Left lung (tissue), 10 donors: ENCODE results near the gene ABI1. TPM values are rescaled to one million over a fixed set of nuclear protein-coding genes. Genes with fewer than 3 reads are reported as not detected.
A peak's percentile ranks its signal among the peaks of the same experiment; 100 is the strongest.

ENCODE experiments used
- ATAC-seq: fragments of 200-7000 bp; cut with Tn5 transposase; one replicate; pipeline ENCODE4 v1.9.1; 2020; ENCODE audit warnings: moderate library complexity
- DNase-seq, 4 donors: peaks; one replicate each; pipeline ENCODE4 v3.0.0-alpha.2; 2013 to 2020
- H3K27ac ChIP-seq, 2 donors: fragments of 200-600 bp; sonication (generic) in 1 of 2; one replicate each; pipeline versions ENCODE4 v1.5.0 to v1.8.0; 2020 to 2021
- H3K27me3 ChIP-seq, 2 donors: fragments of 200-600 bp; sonication (generic) in 1 of 2; one replicate each; pipeline versions ENCODE4 v1.5.0 to v1.8.0; 2020 to 2021
- H3K36me3 ChIP-seq, 2 donors: fragments of 200-600 bp; sonication (generic) in 1 of 2; one replicate each; pipeline versions ENCODE4 v1.5.0 to v1.8.0; 2020 to 2021
- H3K4me1 ChIP-seq, 2 donors: fragments of 200-600 bp; one replicate each; pipeline ENCODE4 v1.8.0; 2021
- H3K4me3 ChIP-seq, 2 donors: fragments of 200-600 bp; sonication (generic) in 1 of 2; one replicate each; pipeline versions ENCODE4 v1.5.0 to v1.8.0; 2020 to 2021; ENCODE audit warnings: mild to moderate bottlenecking in 1 of 2
- H3K9me3 ChIP-seq, 2 donors: fragments of 200-600 bp; sonication (generic) in 1 of 2; one replicate each; pipeline versions ENCODE4 v1.5.0 to v1.8.0; 2020 to 2021
- intact Hi-C, 2 donors: fragments of 100-400 bp; cut with DNase I; formaldehyde crosslinking; loops; one replicate each; pipeline versions ENCODE4 v1.11.2 to v1.14.2; 2022
- polyA plus RNA-seq, 6 donors: library from polyadenylated mRNA; unstranded; fragments of 120-200 nt; gene quantifications; one replicate each; pipeline ENCODE4 v1.2.1, GENCODE V29; 2013; ENCODE audit not compliant: insufficient read length in 6 of 6
- total RNA-seq, 2 donors: library from RNA; stranded (reverse); fragmentation: NEBNext Ultra II Directional; extraction: Animal tissue kit (Norgen Biotek cat#: 25700); gene quantifications; one replicate each; pipeline ENCODE4 v1.2.1, GENCODE V29; 2021
- TF ChIP-seq, protein P1 (sequence below), 2 donors: fragments of 200-600 bp; sonication (generic) in 1 of 2; IDR thresholded peaks; one replicate each; pipeline versions ENCODE4 v1.5.0 to v1.8.0; 2021; ENCODE audit warnings: antibody characterized with exemption in 2 of 2
- donor health status: DM: no; HTN: yes; CAD: no.
- donor health status: DM: no; HTN: no; CAD: no.

ABI1 gene
- total and polyA plus RNA-seq, 8 donors: 46.8 to 71.6 (median 63.1) TPM

DNA sequence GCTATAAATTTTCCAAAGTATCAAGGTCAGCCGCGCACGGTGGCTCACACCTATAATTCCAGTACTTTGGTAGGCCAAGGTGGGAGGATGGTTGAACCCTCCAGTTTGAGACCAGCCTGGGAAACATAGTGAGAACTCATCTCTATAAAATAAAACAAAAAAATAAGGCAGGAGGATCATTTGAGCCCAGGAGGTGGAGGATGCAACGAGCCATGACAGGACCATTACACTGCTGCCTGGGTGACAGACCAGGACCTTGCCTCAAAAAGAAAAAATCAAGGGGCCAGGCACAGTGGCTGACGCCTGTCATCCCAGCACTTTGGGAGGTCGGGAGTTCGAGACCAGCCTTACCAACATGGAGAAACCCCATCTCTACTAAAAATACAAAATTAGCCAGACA is 60.3 kb downstream of the ABI1 start:
- DNase-seq (no peak), ATAC-seq (no peak)
- Histone ChIP-seq H3K36me3 (no peaks in the 10 kb centered on the region), H3K4me1 (peaks cover 4 to 37% of the 10 kb centered on the region in 2 donors), H3K27ac (no peak overlapping the region), H3K4me3 (no peak overlapping the region), H3K27me3 (no peaks in the 10 kb centered on the region), H3K9me3 (peaks cover 0 to 6% of the 10 kb centered on the region in 2 donors)
- TF ChIP-seq, protein P1, sequence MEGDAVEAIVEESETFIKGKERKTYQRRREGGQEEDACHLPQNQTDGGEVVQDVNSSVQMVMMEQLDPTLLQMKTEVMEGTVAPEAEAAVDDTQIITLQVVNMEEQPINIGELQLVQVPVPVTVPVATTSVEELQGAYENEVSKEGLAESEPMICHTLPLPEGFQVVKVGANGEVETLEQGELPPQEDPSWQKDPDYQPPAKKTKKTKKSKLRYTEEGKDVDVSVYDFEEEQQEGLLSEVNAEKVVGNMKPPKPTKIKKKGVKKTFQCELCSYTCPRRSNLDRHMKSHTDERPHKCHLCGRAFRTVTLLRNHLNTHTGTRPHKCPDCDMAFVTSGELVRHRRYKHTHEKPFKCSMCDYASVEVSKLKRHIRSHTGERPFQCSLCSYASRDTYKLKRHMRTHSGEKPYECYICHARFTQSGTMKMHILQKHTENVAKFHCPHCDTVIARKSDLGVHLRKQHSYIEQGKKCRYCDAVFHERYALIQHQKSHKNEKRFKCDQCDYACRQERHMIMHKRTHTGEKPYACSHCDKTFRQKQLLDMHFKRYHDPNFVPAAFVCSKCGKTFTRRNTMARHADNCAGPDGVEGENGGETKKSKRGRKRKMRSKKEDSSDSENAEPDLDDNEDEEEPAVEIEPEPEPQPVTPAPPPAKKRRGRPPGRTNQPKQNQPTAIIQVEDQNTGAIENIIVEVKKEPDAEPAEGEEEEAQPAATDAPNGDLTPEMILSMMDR (IDR thresholded peaks at IDR 0.05): no peak
- intact Hi-C loops: no loop called here

DNA sequence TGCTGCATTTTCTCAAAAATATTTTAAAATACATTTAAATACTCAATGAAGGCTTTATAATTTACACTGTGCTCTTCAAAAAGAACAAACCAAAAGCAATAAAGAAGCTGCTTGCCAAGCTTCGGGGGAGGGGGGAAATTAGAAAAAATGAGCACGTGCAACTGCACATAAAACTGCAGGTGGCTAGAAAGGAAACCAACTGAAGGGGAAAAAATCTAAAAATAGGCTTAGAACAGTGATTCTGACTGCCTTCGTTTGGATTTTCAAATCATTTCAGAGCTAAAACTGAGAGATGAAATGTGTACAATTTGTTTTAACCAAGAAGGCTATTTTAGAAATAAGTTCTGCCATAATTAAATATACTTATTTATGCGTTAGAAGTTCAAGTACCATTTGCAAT is 61.4 kb downstream of the ABI1 start:
- Histone ChIP-seq H3K36me3 (no peaks in the 10 kb centered on the region), H3K4me1 (peaks cover 4 to 32% of the 10 kb centered on the region in 2 donors), H3K4me3 (no peak overlapping the region), H3K9me3 (peaks cover 0 to 6% of the 10 kb centered on the region in 2 donors), H3K27ac (no peak overlapping the region), H3K27me3 (no peaks in the 10 kb centered on the region)
- intact Hi-C loops: no loop called here
- TF ChIP-seq, protein P1 (IDR thresholded peaks at IDR 0.05): no peak
- DNase-seq (peak in 1 of 4 donors; percentile 10), ATAC-seq (no peak)

DNA sequence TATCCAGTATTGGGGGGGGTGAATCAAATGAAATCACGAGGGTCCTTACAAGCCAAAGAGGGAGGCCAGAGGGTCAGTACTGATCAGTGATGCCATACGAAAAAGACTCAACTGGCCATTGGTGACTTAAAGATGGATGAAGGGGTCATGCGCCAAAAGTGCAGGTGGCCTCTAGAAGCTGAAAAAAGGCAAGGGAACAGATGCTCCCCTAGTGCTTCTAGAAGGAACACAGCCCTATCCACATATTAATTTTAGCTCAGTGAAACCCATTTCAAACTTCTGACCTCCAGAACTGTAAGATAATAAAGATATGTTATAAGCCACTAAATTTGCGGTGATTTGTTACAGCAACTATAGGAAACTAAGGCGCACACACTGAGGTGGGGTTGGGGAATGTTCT is 62.5 kb downstream of the ABI1 start:
- ATAC-seq: no peak
- Histone ChIP-seq H3K27ac (no peak overlapping the region), H3K4me1 (peaks cover 4 to 22% of the 10 kb centered on the region in 2 donors), H3K36me3 (no peaks in the 10 kb centered on the region), H3K27me3 (no peaks in the 10 kb centered on the region), H3K9me3 (peaks cover 0 to 6% of the 10 kb centered on the region in 2 donors), H3K4me3 (no peak overlapping the region)
- TF ChIP-seq, protein P1 (IDR thresholded peaks at IDR 0.05): no peak
- DNase-seq: no peak
- intact Hi-C loops: no loop called here

DNA sequence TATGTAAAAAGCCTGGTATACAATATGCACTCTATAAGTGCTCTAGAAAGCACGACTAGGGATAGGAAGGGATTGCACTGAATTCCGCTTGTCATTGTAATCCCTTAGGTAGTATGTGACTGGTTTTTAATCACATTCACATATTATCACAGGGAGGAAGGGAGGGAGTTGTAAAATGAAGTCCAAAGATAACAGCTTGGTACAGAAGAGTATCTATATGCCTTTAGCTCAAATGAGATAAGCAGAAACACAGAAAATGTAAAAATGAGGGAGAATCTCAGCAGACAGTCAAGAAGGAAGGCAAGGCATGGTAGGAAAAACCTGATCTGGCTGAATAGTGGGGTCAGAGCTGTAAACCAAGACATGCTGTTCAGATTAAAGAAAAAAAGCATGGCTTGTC is 63.4 kb downstream of the ABI1 start:
- ATAC-seq (no peak), DNase-seq (no peak)
- Histone ChIP-seq H3K27me3 (no peaks in the 10 kb centered on the region), H3K4me3 (no peak overlapping the region), H3K36me3 (no peaks in the 10 kb centered on the region), H3K9me3 (peaks cover 0 to 6% of the 10 kb centered on the region in 2 donors), H3K27ac (no peak overlapping the region), H3K4me1 (peaks cover 4 to 13% of the 10 kb centered on the region in 2 donors)
- intact Hi-C loops: no loop called here
- TF ChIP-seq, protein P1 (IDR thresholded peaks at IDR 0.05): no peak

DNA sequence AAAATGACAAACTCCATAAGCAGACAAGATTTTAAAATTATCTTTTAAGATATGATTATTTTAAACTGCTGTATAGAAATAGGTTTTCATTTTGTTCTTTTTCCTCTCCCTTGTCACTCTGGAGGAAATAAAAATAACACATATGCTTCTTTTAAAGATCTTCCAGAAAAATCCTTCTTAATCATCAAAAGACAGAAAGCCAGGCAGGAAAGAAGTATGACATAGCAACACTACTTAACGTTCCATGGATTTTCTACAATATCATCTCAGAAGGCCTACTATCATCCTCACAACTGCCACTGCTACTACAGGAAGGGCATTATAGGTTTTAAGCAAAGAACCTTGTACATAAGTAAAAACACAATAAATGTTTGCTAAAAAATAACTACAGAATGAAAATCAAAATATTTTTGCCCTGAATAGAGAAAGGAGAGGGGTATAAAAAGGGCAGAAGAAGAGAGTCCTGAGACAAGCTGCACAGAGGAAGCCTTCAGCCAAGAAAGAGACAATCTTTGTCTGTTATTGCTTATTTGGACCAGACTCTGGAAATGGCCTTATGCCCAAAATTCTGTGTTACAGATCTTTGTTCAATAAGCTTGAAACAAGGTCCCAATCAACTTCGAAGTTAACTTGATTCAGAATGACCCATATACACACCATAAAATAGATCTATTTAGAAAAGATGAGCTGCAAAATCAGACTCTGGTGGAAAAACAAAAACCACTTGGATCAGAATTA is 67.8 kb downstream of the ABI1 start:
- peaks cover 0 to 4% of the 10 kb centered on the region in 2 donors for H3K4me1 ChIP-seq
- no peak for ATAC-seq
- no peaks in the 10 kb centered on the region for H3K36me3 ChIP-seq
- intact Hi-C loops: no loop called here
- no peaks in the 10 kb centered on the region for H3K27me3 ChIP-seq
- no peak for DNase-seq
- H3K4me3 ChIP-seq: no peak overlapping the region
- H3K9me3 ChIP-seq: peaks cover 0 to 6% of the 10 kb centered on the region in 2 donors
- H3K27ac ChIP-seq: peak overlapping the region in 1 of 2 donors; percentile 25
- TF ChIP-seq, protein P1 (IDR thresholded peaks at IDR 0.05): no peak
